Measurements from ENCODE around the gene SH3TC2. TPM values are rescaled to one million over a fixed set of nuclear protein-coding genes. Genes with fewer than 3 reads are reported as not detected.

Gene SH3TC2
- total RNA-seq, 1 experiment from 2014 or later, result 38.8 TPM

DNA sequence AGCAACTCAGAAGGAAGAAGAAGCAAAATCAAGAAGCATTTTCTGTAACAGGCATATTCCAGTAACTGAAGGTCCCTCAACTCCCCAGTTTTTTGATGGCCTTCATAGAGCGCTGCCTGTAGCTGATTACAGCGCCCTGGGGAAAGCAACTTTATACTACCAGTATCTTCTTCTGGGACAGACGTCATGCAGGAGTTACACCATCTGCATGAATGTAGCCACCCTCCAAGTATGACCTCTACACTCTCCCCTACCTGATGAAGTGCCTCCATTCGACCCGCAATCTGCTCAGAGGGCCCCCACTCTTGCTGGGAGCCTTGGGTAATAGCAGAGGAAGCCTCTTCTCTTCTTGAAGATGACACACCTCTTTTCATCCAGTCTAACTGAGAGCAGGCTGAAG, 21.0 kb upstream of the SH3TC2 start:
- ChIA-PET POLR2A (ENCODE audit: unreplicated experiment) (no interaction called here), CTCF (no interaction called here)
- peaks cover 33% of the 10 kb centered on the region for H3K9me3 ChIP-seq (ENCODE audit: insufficient read depth, low read depth)
- H3K4me3 ChIP-seq, result no peak overlapping the region
- H3K79me2 ChIP-seq (ENCODE audit: low read depth), result no peaks in the 10 kb centered on the region
- no peaks in the 10 kb centered on the region for H3K9me2 ChIP-seq (ENCODE audit: insufficient read depth)
- no peaks in the 10 kb centered on the region for H4K20me1 ChIP-seq (ENCODE audit: insufficient read depth)
- H3F3A ChIP-seq (ENCODE audit: insufficient read depth, low read depth), result 0 out of 2 replicates have a peak, but pooled peaks cover 14% of the 10 kb centered on the region
- no peak for DNase-seq
- H3K27me3 ChIP-seq (ENCODE audit: insufficient read depth, low read depth), result no peaks in the 10 kb centered on the region
- no peak overlapping the region for H3K27ac ChIP-seq
- H3K4me2 ChIP-seq, result no peak overlapping the region
- peaks cover 22% of the 10 kb centered on the region for H3K36me3 ChIP-seq (ENCODE audit: low read depth)
- intact Hi-C loops (cut with micrococcal nuclease; ENCODE audit: unreplicated experiment), result no loop called here
- no peak overlapping the region for H2AFZ ChIP-seq
- TF ChIP-seq, protein P1, sequence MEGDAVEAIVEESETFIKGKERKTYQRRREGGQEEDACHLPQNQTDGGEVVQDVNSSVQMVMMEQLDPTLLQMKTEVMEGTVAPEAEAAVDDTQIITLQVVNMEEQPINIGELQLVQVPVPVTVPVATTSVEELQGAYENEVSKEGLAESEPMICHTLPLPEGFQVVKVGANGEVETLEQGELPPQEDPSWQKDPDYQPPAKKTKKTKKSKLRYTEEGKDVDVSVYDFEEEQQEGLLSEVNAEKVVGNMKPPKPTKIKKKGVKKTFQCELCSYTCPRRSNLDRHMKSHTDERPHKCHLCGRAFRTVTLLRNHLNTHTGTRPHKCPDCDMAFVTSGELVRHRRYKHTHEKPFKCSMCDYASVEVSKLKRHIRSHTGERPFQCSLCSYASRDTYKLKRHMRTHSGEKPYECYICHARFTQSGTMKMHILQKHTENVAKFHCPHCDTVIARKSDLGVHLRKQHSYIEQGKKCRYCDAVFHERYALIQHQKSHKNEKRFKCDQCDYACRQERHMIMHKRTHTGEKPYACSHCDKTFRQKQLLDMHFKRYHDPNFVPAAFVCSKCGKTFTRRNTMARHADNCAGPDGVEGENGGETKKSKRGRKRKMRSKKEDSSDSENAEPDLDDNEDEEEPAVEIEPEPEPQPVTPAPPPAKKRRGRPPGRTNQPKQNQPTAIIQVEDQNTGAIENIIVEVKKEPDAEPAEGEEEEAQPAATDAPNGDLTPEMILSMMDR (conservative IDR thresholded peaks at IDR 0.05), result no peak
- no peak for TF ChIP-seq EZH2 (IDR thresholded peaks at IDR 0.05; ENCODE audit: low read depth)
- BruUV-seq (replicated peaks), result no TSS peak
- no peaks in the 10 kb centered on the region for H3K4me1 ChIP-seq (replicated peaks; ENCODE audit: insufficient read depth)

DNA sequence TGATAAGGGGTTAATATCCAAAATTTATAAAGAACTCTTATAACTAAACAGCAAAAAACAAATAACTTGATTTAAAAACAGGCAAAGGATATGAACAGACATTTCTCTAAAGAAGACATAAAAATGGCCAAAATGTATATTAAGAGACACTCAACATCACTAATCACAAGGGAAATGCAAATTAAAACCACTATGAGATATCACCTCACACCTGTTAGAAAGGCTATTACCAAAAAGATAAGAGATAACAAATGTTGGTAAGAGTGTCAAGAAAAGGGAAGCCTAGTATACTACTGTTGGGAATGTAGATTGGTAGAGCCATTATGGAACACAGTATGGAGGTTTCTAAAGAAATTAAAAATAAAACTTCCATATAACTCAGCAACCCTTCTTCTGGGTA, 19.4 kb upstream of the SH3TC2 start:
- Histone ChIP-seq H3K79me2 (ENCODE audit: low read depth) (no peaks in the 10 kb centered on the region), H2AFZ (no peak overlapping the region), H3K9me2 (ENCODE audit: insufficient read depth) (no peaks in the 10 kb centered on the region), H4K20me1 (ENCODE audit: insufficient read depth) (no peaks in the 10 kb centered on the region), H3K36me3 (ENCODE audit: low read depth) (peaks cover 22% of the 10 kb centered on the region), H3K27ac (no peak overlapping the region), H3F3A (ENCODE audit: insufficient read depth, low read depth) (0 out of 2 replicates have a peak, but pooled peaks cover 10% of the 10 kb centered on the region), H3K9me3 (ENCODE audit: insufficient read depth, low read depth) (peaks cover 41% of the 10 kb centered on the region), H3K4me3 (no peak overlapping the region), H3K4me1 (replicated peaks; ENCODE audit: insufficient read depth) (no peaks in the 10 kb centered on the region), H3K4me2 (no peak overlapping the region), H3K27me3 (ENCODE audit: insufficient read depth, low read depth) (no peaks in the 10 kb centered on the region)
- CTCF ChIA-PET, result no interaction called here
- no peak for DNase-seq
- POLR2A ChIA-PET (ENCODE audit: unreplicated experiment), result interaction anchor here (0.7 kb wide), 1 partner anchor 332 kb away, joined by 9 read pairs; no protein-coding TSS in a partner anchor
- BruUV-seq (replicated peaks), result no TSS peak
- TF ChIP-seq, protein P1 (conservative IDR thresholded peaks at IDR 0.05), result no peak
- TF ChIP-seq EZH2 (IDR thresholded peaks at IDR 0.05; ENCODE audit: low read depth), result no peak
- intact Hi-C loops (cut with micrococcal nuclease; ENCODE audit: unreplicated experiment), result no loop called here

DNA sequence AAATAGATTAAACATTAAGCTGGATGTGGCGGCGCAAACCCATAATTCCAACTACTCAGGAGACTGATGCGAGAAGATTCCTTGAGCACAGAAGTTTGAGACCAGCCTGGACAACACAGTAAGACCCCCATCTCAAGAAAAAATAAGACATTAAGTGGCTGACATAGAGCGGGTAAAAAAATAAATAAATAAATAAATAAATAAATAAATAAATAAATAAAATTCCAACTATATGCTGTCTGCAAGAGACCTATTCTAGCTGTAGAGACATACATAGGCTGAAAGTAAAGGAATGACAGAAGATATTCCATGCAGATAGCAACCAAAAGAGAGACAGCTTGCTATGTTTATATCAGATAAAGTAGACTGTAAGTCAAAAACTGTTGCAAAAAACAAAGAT, 17.4 kb upstream of the SH3TC2 start:
- no TSS peak for BruUV-seq (replicated peaks)
- H3K79me2 ChIP-seq (ENCODE audit: low read depth), result no peaks in the 10 kb centered on the region
- H3K27me3 ChIP-seq (ENCODE audit: insufficient read depth, low read depth), result no peaks in the 10 kb centered on the region
- POLR2A ChIA-PET (ENCODE audit: unreplicated experiment), result no interaction called here
- H3K9me3 ChIP-seq (ENCODE audit: insufficient read depth, low read depth), result peaks cover 58% of the 10 kb centered on the region
- H4K20me1 ChIP-seq (ENCODE audit: insufficient read depth), result no peaks in the 10 kb centered on the region
- no peaks in the 10 kb centered on the region for H3K9me2 ChIP-seq (ENCODE audit: insufficient read depth)
- H3K27ac ChIP-seq, result no peak overlapping the region
- intact Hi-C loops (cut with micrococcal nuclease; ENCODE audit: unreplicated experiment), result no loop called here
- peaks cover 29% of the 10 kb centered on the region for H3K36me3 ChIP-seq (ENCODE audit: low read depth)
- H3K4me1 ChIP-seq (replicated peaks; ENCODE audit: insufficient read depth), result peaks cover 2% of the 10 kb centered on the region; the same call in 1 of the 2 replicates
- H3K4me3 ChIP-seq, result no peak overlapping the region
- H3K4me2 ChIP-seq, result no peak overlapping the region
- no peak overlapping the region for H2AFZ ChIP-seq
- DNase-seq, result no peak
- CTCF ChIA-PET, result interaction anchor here (0.5 to 0.7 kb wide), 2 partner anchors 189 to 244 kb away, joined by 3 read pairs; no protein-coding TSS in a partner anchor
- H3F3A ChIP-seq (ENCODE audit: insufficient read depth, low read depth), result 0 out of 2 replicates have a peak, but pooled peaks cover 10% of the 10 kb centered on the region
- TF ChIP-seq EZH2 (IDR thresholded peaks at IDR 0.05; ENCODE audit: low read depth), result no peak
- TF ChIP-seq, protein P1 (conservative IDR thresholded peaks at IDR 0.05), result no peak

All from PC-9 (cell line).